Measurements from ENCODE around the gene PATE4.

PATE4 gene

GRCh38 chr11:125887373-125888324, 54.5 kb downstream of the PATE4 start, which contains the start of gene HYLS1:
TSS of gene HYLS1 (plus strand) at chr11:125887668. CDS start at chr11:125899369, 11,701 bp downstream.
- peak; percentile 90 to 93 for DNase-seq (ENCODE audit: low read depth in 2 of 2)
